Stimulated activated CD4-positive, alpha-beta T cell treated with anti-CD3 and anti-CD28 coated beads, Interleukin-2, amount 100 ng/mL, for 48 hours (primary cell): ENCODE data around the gene RPL28.
"Not testable (repeated sequence)": the region's sequence is repeated elsewhere in the genome, so short reads cannot be mapped to it uniquely, and the experiment has no call there.

Experiments used
- DNase-seq, 2 donors: peaks; one replicate each; pipeline ENCODE4 v3.0.0-alpha.2; 2020

Gene RPL28

DNA sequence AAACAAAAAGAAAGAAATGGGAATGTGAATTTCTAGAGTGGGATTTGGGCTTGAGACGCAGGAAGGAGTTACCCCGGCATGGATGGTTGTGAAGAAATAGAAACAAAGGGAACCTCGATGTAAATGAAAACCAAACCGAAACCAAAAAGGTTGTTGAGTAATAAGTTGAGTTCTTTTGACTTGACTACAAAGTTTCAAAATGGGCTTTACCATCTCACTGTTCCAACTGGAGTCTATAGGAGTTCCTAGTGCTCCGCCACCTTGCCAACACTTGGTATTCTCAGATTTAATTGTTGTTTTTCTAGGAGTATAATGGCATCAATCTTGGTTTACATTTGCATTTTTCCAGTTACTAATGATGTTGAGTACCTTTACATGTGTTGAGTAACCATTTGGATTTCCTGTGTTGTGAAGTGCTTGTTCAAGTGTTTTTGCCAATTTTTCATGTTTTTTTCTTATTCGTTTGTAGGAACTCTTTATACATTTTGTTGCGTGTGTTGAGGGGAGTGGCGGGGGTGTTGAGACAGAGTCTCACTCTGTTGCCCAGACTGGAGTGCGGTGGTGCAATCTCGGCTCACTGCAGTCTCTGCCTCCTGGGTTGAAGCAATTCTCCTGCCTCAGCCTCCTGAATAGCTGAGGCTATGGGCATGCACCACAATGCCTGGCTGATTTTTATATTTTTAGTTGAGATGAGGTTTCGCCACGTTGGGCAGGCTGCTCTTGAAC, 12.6 kb downstream of the RPL28 start:
- no peak for DNase-seq

DNA sequence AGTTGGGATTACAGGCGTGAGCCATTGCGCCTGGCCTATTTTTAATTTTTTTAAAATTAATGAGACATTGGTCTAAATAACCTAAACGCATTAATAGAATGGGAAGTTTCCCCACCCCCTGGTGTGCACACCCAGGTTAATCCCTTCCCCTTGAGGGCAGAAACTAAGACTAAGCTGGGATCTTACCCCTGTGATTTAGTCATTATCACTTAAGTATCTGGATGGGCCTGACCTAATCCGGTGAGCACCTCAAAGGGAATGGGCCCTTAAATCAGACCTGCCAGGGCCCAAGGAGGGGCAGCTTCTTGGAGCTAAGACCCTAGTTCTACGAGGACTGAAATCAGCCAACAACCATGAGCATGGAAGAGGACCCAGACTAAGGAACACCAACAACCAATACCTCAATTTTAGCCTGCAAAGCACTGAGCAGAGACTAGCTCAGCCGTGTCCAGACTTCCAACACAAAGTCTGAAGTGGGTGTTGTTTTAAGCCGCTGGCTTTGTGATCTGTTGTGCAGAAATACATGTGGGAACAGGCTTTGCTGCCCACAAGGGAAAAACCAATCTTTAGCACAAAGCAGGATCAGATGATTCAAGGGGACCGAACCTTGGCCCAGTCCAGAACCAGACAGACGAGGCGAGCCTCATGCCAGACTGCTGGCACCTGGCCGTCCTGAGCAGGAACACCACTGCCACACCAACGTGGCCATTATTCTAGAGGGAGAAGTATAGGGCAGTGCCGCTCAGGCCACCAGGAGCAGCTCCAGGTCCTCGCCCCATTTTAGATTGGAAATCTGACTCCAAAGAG, 14.8 kb downstream of the RPL28 start:
- no peak for DNase-seq

DNA sequence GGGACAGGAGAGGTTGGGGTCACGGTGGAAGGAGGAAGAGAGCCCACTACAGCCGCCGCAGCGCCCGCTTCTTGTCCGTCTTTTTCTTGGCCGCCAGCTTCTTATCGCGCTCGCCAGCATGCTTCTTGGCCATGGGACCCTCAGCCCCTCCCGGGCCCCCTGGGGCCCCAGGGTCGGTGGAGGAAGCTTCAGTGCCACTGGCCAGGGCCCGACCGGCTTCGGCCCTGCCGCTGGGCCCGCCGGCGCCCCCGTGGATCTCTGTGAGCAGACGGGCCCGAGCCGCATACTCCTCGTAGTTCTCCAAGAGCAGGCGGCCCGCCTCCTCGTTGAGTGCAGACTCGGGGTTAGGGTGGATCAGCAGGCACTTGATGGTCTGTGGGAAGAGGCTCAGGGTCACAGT, 15.7 kb downstream of the RPL28 start:
- DNase-seq = not testable (repeated sequence)

DNA sequence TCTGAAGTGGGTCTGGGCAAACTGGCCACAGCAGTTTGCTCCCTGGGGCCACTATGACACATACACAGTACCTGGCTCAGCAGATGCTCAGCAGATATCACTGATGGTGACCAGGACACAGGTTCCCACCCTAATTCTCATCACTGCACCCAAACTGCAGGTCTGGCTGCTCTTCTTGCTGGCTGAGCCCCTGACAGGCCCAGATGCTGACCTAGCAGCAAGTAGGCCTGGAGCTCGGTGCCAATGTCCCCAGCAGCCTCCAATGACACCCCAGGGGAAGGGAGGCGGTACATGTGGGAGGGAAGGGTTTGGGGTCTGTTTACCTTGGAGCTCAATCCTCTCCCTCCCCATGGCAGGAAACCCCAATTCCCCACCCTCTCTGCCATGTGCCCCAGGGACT, 16.8 kb downstream of the RPL28 start:
- DNase-seq = no peak

DNA sequence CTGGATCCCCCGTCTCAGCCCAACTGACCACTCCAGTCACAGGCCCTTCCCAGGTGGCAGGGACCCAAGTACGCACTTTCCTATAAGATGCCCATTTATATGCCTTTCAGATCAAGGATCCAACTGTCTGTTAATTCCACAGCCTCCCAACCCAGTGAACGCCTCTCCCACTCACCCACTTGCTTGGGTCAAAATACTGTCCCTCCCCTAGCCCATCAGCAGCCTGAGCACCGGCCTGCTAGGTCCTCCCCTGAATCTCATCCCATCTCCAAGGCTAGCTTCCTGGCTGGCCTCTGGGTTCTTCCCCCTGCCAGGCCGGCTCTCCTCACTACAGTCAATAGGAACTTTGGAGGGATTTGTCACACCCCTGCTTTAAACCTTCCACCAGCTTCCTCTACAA, 19.9 kb downstream of the RPL28 start:
- no peak for DNase-seq

DNA sequence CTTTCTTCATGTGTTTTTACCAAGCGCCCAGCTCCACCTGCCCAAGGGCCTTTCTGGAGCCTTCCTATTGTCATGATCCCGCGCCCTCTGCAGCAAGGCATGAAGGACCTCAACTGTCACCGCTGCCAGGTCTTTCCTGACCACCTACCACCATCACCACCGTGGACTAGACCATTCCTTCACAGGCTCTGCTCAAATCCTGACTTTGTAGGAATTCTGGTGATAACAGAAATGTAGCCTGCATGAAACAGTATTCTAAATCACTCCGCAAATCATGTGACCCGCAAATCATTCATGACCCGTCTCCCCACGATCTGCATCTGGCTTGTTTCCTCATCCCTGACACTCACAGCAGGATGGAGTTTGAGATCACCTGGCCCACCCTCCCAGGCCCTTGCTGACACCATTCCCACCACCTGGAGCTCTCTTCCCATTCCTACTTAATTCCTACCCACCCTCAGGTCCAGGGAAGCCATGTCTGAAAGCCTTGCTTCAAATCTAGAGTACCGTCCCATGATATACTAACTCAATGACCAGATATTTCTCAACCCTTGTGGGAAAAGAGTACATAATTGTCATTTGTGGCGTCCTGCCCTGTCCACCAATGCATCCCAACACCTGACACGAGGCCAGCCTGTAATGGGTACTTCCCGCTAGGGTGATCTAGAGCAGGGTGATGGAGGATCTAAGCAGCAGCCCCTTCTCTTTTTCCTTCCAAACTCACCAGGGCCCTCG, 20.5 kb downstream of the RPL28 start:
- no peak for DNase-seq

DNA sequence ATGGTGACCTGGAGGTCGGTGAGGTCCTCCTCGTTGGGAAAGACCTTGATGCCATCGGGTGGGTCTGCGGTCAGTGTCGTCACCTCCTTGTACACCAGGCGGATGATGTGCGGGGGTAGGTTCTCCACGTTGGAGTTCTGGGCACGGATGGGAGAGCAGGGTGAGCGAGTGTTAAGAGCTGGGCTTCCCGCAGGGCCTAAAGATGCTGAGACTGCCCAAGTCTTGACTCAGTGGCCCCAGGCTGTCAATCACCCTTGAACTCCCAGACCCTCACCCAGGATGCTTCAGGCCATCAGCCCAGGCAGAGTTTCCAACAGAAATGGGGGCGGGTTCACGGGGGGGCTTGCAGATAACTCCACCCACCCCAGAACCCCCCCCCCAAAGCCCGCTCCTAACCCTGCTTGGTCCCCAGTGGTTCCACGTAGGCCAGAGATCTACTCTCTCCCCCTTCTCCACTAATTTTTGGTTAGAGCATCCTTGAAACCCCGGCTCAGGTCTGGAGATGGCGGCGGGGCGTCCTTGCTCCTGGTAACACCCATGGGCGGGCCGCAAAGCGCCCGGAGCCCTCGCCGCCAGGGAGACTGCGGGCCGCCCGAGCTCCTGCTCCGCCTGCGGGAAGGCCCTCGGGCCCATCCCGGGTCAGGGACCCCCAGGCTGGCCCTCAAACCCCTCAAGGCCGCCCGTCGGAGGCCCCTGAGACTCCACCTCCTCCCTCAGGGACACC, 21.3 kb downstream of the RPL28 start:
- DNase-seq = no peak

DNA sequence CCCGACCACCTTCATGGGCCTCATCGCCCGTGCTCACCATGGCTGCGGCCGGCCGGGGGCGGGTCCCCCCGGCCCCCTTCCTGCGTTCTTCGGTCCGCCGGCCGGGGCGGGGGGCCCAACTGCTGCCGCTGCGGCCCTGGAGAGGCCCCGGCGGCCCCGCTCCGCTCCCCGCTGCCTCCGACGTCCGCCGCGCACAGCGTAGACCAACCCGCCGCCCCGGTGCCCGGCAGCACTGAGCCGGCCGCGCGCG, 21.7 kb downstream of the RPL28 start, which contains the start of gene UBE2S:
UBE2S (minus strand) TSS at position 239 of the 250 bp plus-strand sequence; CDS start at position 40, 199 bp downstream.
- not testable (repeated sequence) for DNase-seq

DNA sequence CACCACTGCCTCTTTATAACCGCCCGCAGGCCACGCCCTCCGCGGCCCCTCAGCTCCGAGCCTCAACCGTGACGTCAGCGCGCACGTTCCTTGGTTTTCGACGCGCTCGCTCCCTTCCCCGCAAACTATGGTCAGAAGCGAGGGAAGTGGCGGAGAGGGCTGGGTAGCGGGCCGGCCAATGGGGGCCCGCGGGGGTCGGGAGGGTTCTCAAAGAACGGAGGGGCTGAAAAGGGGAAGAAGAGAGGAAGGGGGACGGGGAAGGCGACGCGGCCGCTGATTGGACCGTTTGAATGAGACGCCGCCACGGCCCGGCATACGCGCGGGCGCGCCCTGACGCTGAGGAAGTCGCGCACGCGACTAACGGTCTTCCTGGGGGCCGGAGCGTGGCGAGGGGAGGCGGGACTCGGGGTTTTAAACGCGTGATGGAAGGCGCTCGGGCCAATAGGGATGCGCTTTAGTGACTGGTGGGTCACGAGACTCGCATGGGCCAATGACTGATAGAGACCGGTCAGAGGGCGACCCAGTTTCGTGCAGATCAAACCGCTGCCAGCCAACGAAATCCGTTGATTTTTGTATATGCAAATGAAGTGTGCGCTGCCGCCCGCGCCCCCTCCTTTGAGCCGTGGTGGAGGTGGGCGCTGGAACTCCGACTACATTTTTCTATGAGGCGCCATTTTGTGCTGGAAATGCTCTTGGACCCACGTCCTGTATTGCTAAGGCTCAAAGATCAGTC, 22.2 kb downstream of the RPL28 start:
- DNase-seq = peak; percentile 93 to 95

DNA sequence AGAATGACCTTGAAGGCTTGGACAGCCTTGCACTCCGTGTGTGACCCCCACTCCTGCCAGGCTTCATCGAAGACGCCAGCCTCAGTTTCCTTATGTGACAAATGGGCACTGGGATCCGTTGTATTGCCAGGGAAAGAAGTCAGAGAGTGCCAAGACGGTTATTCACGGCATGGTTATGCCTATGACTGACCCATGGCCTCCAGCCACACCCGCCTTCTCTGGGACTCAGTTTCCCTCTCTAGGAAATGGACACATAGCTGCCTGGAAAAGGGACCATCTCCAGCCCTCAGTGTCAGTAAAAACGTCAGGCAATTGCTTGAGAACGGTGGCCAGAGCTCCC, 22.8 kb downstream of the RPL28 start:
- DNase-seq = no peak

DNA sequence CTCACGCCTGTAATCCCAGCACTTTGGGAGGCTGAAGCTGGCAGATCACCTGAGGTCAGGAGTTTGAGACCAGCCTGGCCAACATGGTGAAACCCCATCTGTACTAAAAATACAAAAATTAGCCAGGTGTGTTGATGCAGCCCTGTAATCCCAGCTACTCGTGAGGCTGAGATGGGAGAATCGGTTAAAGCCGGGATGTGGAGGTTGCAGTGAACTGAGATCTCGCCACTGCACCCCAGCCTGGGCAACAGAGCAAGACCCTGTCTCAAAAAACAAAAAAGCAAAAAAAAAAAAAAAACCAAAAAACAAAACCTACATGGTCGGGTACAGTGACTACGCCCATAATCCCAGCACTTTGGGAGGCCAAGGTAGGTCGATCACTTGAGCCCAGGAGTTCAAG, 23.4 kb downstream of the RPL28 start:
- not testable (repeated sequence) for DNase-seq

DNA sequence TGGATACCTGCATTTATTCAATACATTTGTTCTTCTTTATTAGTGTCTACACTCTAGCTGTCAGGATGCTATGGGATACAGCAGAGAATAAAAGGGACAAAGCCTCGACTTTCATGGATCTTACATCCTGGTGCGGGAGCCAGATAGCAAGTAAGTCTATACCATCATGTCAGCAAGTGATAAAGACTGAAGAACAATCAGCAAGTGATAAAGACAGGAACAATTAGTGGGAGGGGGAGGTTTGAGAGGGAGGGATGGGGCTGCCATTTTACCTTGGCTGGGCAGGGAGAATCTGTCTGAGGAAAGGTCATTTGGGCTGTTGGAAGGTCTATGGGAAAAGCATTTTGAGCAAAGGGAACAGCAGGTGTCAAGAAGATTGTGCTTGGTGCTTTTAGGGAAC, 24.4 kb downstream of the RPL28 start:
- DNase-seq = no peak

DNA sequence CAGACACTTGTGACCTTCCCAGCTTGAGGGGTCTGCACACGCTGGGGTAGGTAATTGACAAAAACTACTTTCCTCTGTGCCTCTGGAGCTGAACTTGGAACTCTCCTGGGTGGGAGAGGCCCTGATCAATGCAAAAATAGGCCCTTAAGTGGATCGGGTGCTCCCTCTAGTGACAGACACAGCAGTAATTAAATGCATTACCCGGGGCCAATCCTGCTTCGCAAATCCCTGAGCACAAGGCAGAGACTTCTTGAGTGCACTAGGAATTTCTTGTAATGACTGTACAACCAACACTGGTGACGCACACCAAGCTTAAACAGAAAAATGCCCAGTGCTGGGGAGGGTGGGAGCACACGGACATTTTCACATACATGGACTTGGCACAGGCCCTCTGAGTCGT, 32.5 kb downstream of the RPL28 start:
- peak; percentile 47 to 49 for DNase-seq

DNA sequence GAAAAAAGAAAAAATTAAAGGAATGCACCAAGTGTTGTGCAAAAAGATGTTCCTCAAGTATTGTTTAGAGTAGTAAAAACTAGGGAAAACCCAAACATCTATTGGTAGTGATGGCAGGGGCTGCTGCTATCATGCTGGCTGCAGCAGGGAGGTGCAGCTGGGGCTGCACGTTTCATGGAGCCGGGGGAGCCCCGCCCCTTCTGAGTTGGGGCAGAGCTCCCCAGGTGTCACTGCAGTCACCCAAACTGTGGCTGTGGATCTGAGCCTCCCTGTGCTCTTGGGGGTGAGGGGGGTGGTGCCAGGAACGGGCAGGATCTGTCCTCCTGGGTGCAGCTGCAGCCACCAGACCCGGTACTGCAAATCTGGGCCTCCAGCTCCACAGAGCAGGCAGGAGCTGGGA, 33.4 kb downstream of the RPL28 start:
- DNase-seq = no peak

DNA sequence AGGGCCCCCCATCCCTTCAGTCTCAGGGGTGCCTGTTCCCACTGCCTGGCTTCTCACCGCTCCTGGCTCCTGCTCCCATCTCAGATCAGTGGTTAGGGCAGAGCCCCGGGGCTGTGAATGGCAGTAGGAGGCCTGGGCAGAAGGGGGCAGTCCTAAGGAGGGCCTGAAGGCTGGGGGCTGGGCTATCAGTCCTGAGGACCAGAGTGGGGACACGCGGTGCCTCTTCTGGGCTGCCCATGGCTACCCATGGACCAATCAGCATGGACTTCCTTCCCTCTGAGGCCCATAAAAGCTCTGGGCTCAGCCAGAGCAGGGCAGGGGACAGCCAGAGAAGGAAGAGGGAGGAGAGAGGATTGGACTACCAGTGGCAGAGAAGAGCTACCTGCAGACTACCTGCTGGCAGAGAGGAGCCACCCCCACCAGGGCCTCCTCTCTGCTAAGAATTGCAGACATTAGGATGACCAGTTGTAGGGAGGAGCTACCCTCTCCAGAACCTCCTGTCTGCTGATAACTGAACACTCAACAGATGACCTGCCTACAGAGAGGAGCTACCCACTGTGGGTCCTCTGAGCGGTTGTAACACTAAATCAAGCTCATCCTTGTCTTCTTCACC, 34.0 kb downstream of the RPL28 start:
- DNase-seq = no peak

DNA sequence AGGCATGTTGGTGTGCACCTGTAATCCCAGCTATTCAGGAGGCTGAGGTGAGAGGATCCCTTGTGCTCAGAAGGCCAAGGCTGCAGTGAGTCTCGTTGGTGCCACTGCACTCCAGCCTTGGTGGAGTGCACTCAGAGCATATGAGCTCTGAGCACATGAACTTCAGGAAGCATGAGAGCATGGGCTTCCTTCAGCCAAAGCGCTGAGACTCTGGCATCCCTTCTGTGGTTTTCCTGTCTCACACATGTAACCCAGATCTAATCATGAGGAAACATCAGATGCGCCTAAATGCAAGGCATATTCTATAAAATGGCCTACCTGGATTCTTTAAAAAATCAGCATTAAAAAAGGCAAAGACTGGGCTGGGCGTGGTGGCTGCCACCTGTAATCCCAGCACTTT, 35.5 kb downstream of the RPL28 start:
- DNase-seq = not testable (repeated sequence)

DNA sequence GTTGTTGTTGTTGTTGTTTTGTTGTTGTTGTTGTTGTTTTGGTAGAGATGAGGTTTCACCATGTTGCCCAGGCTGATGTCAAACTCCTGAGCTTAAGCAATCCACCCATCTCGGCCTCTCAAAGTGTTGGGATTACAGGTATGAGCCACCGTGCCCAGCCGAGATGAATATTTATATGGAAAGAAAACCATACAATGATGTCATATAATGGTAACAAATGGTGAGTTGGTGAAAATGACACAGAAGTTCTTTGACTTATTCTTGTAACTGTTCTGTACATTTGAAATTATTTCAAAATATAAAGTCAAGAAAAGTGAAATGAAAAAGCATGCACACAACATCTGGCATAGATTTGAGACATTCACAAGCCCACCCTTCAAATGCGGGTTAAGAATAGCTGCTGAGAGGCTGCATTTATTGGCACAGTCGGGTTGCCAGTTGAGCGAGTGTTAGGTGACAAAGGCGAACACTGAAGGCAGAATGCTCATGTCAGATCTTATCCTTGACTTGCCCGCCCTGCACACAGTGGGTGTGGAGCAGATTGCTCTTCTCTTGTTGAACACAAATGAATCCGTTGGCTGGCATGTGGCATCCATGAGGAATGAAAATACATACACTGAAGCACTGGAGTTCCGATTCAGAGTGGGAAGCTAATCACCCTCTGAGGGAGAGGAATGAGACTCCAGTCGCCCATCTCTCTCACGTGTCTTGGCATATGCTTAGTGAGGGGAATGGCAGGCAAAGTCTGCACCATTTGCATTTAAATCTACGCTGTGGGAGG, 37.7 kb downstream of the RPL28 start:
- DNase-seq = no peak

DNA sequence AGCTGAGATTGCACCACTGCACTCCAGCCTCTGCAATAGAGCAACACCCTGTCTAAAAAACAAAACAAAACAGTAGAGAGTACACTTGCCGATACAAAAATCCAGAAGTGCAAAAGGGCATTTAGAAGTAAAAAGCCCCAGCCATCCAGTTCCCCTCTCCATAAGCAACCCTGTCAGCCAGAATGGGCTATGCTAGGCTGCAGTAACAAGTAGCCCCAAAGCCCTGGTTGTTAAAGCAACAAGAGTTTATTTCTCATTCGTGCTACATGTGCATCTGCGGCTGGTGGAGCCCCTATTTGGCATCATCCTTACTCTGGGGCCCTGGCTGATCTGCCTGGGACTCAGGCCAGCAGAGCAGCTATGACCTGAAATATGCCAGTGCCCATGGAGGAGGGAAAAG, 38.8 kb downstream of the RPL28 start:
- DNase-seq = no peak

DNA sequence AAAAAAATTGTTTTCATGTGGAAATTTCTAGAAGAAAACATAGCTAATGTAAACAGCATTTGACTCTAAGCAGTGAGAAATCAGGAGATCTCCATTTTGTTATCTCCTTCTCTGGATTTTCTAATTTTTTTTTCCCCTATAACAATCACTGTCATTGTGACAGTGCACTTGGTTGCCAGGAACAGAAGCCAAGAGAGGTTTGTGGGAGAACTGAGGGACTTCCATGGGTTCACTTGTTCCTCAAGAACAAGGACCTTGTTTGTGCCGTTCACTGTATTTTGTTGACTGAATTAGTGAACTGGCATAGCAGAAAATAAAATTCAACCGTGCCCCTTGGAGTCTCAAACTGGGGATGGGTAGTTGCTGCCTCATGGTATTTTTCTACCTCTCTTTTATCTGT, 40.3 kb downstream of the RPL28 start:
- no peak for DNase-seq

DNA sequence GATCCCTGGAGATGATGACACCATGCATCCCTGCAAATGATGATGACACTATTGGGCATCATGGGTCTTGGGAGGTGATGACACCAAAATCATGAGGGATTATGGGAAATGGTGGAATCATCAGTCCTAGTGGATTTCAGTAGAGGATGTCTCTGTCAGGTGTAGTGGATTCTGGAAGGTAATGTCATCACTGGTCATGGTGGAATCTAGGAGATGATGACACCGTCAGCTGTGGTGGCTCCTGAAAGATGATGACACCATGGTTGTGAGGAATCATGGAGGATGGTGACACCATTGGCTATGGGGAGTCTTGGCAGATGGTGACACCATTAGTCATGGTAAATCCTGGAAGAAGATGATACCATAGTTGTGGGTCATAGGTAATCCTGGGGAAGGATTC, 45.5 kb downstream of the RPL28 start:
- DNase-seq = no peak

DNA sequence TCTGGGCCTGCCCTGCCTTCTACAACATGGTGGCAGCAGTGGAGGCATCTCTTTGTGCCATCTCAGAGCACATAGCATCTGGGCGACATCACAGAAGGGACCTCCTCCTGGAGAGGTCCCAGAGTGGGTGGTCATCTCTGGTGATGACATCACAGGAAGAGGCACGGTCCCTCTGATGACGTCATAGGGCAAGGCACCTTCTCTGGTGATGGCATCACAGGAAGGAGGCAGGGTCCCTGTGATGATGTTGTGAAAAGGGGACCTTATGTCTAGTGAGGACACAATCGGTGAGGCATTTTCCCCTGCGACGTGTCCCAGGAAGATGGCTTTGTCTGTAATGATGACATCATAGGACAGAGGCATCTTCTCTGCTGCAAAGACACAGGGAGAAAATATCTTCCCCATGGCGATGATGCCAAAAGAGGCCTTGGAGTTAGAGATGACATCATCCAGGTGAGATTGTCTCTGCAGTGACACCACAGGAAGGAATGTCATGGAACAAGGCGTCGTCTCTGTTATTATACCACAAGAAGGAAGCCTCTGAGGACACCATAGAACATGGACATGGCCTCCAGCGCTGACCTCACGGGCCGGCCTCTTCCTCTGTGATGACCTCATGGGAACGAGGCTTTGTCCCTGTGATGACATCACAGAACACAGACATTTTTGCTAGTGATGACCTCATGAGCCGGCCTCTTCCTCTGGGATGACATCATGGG, 46.7 kb downstream of the RPL28 start:
- no peak for DNase-seq
